RPMI7951 (cell line): ENCODE results near the gene BICRA. TPM values are rescaled to one million over a fixed set of nuclear protein-coding genes. Genes with fewer than 3 reads are reported as not detected.
"Not testable (repeated sequence)": the region's sequence is repeated elsewhere in the genome, so short reads cannot be mapped to it uniquely, and the experiment has no call there.

Experiments used
- DNase-seq: peaks from one replicate; pipeline ENCODE4 v3.0.0-alpha.2; 2012; ENCODE audit warnings: low read depth
- total RNA-seq: library from RNA; depleted of rRNA; stranded (reverse); fragments of >200 nt; shearing (Covaris generic); gene quantifications from 2 replicates; pipeline ENCODE4 v1.2.3, GENCODE V29; 2014

The BICRA gene
- total RNA-seq, 1 experiment from 2014 or later, result 4.4 TPM

DNA sequence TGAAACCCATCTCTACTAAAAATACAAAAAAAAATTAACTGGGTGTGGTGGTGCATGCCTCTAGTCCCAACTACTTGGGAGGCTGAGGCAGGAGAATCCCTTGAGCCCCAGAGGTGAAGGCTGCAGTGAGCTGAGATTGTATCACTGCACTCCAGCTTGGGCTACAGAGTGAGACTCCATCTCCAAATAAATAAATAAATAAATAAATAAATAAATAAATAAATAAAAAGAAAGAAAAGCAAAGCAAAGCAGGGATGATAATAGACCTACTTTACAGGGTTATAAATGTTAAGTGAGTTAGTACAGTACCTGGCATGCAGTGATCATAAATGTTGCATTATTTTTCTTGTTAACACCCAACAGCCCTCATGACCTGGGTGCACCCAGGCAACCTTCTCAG, 105.9 kb downstream of the BICRA start:
- DNase-seq, result not testable (repeated sequence)

DNA sequence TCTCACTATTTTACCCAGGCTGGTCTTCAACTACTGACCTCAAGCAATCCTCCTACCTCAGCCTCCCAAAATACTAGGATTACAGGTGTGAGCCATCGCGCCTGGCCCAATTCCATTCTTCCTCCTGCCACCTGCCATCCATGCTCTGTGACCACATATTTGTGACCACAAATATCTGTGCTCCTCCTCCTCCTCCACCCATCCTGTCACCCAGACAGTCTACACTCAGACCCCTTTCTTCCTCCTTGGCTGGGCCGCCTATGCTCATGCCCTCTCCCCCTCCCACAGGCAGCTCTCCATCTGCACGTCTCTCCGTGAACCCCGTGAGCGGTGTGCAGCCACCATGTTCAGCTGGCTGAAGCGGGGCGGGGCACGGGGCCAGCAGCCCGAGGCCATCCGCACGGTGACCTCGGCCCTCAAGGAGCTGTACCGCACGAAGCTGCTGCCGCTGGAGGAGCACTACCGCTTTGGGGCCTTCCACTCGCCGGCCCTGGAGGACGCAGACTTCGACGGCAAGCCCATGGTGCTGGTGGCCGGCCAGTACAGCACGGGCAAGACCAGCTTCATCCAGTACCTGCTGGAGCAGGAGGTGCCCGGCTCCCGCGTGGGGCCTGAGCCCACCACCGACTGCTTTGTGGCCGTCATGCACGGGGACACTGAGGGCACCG, 107.5 kb downstream of the BICRA start:
- DNase-seq, result no peak

DNA sequence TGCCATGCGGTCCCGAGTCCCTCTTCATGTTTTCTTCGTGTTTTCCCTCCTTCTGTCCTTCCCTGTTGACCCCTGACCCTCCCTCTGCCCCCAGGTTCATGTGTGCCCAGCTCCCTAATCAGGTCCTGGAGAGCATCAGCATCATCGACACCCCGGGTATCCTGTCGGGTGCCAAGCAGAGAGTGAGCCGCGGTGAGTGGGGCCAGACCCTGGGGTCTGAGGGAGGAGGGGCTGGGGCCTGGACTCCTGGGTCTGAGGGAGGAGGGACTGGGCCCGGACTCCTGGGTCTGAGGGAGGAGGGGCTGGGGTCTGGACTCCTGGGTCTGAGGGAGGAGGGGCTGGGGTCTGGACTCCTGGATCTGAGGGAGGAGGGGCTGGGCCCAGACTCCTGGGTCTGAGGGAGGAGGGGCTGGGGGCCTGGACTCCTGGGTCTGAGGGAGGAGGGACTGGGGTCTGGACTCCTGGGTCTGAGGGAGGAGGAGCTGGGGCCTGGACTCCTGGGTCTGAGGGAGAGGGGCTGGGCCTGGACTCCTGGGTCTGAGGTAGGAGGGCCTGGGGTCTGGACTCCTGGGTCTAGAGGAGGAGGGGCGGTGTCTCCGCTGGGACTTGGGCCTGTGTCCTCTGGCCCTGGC, 109.6 kb downstream of the BICRA start:
- not testable (repeated sequence) for DNase-seq

DNA sequence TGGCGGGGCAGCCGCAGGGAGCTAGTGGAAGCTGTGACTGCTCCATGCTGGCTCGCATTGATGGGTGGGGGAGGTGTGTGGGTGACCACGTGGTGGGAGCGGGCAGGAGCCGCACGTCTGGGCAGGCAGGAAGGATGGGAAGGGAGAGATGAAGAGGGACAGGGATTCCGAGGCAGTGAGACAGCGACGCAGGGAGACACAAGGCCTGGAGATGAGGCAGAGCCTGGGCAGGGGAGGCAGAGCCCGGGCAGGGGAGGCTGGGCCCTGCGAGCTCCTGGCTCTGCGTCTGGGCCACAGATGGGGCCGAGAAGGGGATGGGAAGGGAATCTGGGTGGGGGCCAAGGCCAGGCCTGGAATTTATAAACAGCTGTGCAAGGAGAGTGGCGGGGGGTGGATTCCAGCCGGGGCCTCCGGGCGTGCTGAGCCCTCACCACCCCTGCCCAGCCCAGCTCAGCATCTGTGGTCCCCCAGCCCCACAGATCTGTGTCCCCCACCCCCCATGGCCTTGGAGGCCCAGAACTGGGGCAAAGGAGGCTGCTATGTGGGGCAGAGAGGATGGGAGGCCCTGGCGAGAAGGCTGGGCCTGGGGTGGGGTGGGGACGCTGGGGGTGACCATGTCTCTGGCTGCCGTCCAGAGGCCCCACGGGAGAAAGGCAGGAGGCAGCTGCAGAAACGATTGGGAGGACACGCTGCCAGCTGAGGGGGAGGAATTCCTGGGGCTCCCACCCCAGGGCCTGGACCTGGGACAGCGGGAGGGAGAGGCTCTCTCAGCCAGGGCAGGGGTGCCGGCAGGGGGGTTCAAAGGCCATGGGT, 110.3 kb downstream of the BICRA start:
- DNase-seq, result peak; percentile 100

DNA sequence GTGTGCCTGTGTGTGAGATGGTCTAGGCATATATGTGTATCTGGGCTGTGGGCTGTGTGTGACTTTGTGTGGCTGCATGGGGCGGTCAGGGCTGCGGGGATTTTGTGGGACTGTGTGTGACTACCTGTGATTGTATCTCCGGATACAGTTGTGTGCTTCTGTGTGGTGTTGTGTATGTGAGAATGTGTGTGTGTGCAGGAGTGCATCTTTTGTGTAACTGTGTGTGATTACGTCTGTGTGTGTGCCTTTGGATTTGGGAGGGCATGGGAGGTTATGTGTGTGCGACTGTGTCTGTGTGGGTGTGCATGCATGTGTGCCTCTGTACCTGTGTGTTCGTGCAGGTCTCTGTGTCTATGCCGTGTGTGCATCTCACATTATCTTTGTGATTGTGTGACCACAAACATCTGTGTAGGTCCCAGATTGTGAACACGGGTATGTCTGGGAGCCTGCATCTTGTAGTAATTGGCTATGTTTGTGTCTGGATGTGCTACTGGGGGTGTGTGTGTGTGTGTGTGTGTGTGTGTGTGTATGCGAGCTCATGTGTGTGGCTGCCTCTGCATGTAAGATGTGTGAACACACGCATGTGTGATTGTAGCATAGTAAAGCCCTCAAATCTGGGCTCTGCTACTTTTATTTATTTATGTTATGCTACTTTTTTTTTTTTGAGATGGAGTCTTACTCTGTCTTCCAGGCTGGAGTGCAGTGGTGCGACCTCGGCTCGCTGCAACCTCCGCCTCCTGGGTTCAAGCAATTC, 111.9 kb downstream of the BICRA start:
- DNase-seq, result no peak

DNA sequence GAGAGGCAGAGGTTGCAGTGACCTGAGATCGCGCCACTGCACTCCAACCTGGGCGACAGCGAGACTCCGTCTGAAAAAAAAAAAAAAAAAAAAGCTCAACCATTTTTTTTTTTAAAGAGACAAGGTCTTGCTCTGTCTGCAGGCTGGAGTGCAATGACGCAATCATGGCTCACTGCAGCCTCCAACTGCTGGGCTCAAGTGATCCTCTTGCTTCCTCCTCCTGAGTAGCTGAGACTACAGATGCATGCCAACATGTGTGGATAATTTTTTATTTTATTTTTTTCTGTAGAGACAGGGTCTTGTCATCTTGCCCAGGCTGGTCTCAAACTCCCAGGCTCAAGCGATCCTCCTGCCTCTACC, 114.6 kb downstream of the BICRA start:
- peak; percentile 86 for DNase-seq

DNA sequence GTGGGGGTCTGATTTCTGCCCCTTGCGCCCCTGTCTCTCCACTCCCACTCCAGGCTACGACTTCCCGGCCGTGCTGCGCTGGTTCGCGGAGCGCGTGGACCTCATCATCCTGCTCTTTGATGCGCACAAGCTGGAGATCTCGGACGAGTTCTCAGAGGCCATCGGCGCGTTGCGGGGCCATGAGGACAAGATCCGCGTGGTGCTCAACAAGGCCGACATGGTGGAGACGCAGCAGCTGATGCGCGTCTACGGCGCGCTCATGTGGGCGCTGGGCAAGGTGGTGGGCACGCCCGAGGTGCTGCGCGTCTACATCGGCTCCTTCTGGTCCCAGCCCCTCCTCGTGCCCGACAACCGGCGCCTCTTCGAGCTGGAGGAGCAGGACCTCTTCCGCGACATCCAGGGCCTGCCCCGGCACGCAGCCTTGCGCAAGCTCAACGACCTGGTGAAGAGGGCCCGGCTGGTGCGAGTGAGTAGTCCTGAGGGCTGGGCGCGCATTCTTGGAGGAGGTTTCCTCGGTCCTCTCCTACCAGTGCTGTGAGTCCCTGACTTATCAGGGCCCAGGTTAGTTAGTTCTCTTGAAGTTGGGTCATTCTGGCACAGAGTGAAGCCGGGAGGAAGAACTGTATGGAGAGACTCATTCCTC, 116.9 kb downstream of the BICRA start:
- DNase-seq, result no peak

DNA sequence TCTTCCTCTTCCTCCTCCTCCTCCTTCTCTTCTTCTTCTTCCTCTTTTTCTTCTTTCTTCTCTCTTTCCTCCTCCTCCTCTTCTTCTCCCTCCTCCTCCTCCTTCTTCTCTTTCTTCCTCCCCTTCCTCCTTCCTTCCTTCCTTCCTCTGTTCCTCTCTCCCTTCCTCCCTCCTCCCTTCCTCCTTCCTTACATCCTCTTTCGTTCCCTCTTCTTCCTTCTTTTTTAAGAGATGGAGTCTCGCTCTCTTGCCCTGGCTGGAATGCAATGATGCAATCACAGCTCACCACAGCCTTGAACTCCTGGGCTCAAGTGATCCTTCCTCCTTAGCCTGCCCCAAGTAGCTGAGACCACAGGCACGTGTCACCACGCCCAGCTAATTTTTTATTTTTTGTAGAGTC, 117.5 kb downstream of the BICRA start:
- DNase-seq, result peak; percentile 71

DNA sequence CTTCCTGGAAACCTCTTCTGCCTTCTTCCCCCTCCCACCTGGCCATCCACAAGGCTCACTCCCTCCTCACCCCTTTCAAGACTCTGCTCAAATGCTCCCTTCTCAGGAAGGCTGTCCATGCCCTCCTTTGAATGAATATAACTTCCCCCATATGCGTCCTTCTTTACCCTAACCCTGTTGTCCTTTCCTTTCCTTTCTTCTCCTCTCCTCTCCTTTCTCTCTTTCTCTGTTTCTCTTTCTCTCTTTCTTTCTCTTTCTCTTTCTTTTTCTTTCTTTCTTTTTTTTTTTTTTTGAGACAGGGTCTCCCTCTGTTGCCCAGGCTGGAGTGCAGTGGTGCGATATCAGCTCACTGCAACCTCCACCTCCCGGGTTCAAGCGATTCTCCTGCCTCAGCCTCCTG, 119.4 kb downstream of the BICRA start:
- DNase-seq, result not testable (repeated sequence)

DNA sequence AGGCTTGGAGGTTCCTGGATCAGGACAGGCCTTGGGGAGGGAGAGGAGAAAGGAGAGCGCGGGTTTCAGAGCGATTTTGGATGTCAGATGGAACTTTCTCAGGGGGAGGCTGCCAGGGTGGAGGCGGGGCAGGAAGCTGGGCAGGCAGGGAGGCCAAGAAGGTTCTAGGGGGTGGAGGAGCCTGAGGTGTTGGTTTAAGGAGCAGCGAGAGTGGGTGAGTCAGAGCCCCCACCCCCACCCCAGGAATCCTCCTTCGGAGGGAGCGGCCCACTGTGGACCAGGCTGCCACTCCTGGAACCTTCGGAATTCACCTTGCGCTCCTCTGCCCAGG, 120.5 kb downstream of the BICRA start:
- peak; percentile 95 for DNase-seq

DNA sequence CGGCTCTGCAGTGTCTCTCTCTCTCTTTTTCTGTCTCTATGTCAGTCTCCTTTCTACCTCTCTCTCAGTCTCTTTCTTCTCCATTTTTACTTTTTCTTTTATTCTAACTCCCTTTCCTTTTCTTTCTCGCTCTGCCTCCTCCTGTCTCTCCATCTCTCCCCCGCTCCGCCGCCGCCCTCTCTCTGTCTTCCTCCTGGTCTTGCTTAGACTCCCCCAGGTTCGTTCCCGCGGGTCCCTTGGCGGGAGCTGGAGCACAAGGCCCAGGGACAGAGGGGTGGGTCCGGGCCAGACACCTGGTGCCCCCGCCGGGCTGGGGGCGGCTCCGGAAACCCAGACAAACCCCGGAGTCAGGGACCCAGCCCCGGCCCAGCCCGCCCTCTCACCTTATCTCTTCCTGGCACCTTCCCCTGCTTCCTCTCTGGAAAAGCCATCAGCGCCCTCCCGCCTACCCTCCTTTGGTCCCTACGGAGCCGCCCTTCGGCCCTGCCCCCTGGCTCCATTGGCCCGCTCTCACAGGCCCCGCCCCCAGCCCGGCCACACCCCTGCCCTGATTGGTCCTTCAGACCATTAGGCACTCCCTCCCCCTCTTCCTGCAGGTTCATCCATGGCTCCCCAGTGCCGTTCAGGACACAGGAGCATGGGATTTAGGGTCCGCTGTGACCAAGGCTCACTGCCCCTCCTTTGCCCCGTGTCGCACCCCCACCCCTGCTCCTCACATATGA, 121.0 kb downstream of the BICRA start:
- no peak for DNase-seq

DNA sequence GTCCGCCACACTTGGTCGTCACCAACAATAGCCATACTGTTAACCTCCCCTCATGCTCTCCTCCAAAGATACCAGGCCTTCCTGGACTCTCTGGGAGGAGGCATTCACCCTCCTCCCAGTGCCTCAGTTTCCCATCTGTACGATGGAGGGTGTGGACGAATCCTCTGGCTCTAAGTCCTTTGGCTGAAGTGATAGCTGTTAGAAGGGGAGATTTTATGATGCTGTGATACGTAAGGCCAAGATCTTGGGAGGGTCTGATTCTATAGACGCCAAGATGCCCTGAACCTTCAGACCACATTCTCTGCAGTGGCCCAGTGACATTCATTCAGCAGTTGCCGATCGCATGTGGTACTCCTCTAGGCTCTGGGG, 121.6 kb downstream of the BICRA start:
- no peak for DNase-seq

DNA sequence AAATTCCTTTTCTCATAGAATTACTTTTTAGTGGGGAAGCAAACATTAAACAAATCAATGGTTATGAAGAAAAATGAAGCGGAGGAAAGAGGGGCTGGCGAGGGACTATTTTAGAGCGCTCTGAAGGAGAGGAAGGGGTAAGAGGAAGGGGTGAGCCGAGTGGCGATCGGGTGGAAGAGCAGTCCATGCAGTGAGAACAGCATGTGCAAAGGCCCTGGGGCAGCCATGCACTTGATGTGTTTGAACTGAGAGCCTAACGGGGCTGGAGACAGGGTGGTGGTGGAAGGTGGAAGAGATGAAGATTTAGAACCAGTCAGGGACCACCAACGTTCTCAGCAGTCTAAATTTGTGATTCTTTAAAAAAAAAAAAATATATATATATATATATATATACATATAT, 122.0 kb downstream of the BICRA start:
- DNase-seq, result no peak

DNA sequence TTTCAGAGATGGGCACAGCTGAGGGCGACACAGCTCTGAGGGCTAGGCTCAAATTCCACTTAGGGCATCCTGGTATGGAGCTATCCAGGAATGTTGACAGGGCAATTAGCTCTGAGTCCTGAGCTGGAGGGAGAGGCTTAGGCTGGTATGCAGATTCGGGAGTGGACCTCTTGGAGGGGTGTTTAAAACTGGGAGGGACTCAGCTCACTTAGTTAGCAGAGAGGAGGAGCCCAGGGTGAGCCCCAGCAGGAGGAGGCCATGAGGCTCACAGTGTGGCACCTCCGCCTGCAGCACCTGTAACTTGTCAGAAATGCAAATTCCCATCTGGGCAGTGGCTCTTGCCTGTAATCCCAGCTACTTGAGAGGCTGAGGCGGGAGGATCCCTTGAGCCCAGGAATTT, 126.2 kb downstream of the BICRA start:
- no peak for DNase-seq

DNA sequence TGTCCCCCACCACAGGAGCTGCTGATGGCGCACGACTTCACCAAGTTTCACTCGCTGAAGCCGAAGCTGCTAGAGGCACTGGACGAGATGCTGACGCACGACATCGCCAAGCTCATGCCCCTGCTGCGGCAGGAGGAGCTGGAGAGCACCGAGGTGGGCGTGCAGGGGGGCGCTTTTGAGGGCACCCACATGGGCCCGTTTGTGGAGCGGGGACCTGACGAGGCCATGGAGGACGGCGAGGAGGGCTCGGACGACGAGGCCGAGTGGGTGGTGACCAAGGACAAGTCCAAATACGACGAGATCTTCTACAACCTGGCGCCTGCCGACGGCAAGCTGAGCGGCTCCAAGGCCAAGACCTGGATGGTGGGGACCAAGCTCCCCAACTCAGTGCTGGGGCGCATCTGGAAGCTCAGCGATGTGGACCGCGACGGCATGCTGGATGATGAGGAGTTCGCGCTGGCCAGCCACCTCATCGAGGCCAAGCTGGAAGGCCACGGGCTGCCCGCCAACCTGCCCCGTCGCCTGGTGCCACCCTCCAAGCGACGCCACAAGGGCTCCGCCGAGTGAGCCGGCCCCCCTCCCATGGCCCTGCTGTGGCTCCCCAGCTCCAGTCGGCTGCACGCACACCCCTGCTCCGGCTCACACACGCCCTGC, 132.1 kb downstream of the BICRA start:
- DNase-seq, result no peak

DNA sequence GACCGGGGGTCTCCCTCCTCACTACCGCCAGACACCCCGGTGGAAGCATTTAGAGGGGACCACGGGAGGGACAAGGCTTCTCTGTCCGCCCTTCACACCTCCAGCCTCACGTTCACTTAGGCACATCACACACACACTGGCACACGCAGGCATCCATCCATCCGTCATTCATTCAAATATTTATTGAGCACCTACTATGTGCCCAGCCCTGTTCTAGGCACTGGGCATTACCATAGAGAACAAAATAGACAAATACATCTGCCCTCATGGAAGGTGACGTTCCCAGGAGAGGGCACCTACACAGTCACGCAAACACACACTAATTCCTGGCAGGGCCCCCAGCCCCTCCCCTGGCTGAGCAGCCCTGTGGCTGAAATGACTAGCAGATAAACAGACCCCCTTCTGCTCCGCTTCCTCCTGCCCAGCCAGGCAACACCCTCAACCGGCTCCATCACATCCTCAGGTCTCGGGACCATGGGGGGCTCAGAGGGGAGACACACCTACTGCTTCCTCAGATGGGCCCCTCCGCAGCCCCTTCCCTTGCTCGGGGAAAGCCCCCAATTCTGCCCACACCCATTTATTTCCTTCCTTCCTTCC, 132.7 kb downstream of the BICRA start:
- DNase-seq, result no peak

DNA sequence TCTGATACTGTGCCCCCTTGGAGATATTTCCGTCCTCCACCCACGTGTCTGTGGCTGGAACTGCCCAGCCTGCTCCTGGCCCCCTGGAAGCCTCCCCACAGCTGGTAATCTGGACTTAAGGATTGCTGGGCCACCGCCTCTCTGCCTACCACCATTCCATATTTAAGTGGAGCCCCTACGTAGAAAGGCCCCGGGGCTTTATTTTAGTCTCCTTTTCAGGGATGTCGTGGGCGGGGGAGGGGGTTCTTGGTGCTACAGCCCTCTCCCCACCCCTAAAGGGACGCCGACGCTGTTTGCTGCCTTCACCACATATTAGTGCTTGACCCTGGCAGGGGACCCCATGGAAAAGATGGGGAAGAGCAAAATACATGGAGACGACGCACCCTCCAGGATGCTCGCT, 133.7 kb downstream of the BICRA start:
- DNase-seq, result peak; percentile 62

DNA sequence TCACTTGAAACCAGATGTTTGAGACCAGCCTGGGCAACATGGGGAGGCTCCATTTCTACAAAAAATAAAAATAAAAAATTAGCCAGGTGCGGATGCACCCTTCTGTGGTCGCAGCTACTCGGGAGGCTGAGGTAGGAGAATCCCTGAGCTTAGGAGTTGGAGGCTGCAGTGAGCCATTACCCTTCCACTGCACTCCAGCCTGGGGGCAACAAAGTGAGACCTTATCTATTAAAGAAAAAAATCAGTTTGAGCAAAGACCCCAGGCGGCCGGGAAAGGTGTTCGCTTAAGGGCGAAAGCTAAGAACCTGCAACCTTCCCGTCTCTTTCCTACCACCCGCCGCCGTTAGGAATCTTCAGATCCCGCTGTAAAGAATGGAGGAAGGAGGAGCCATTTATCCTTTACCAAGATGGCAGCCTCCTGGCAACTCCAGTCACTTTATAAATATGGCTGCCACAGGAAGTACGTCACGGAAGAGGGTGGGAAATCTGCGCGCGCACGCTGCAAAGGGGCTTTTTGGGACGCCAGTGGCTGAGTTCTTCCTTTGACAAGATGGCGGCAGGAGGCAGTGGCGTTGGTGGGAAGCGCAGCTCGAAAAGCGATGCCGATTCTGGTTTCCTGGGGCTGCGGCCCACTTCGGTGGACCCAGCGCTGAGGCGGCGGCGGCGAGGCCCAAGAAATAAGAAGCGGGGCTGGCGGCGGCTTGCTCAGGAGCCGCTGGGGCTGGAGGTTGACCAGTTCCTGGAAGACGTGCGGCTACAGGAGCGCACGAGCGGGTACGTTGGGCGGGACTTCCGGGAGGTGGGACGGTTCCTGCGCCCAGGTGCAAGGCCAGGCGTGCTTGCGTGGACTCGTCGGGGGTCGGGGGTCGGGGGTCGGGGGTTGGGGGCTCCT, 136.3 kb downstream of the BICRA start, which contains the start of gene NOP53:
Gene NOP53 (plus strand): TSS at position 537 of the 892 bp plus-strand sequence. CDS start 14 bp downstream, at position 551.
- DNase-seq, result peak; percentile 96

DNA sequence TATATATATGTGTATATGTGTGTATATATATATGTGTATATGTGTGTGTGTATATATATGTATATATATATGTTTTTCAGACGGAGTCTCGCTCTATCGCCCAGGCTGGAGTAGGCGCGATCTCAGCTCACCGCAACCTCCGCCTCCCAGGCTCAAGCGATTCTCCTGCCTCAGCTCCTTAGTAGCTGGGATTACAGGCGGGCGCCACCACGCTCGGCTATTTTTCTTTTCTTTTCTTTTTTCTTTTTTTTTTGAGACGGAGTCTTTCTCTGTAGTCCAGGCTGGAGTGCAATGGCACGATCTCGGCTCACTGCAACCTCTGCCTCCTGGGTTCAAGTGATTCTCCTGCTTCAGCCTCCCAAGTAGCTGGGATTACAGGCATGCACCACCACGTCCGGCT, 137.2 kb downstream of the BICRA start:
- DNase-seq, result not testable (repeated sequence)
